A673 (cell line): ENCODE results near the gene SSC5D. TPM values are rescaled to one million over a fixed set of nuclear protein-coding genes. Genes with fewer than 3 reads are reported as not detected.
A peak's percentile ranks its signal among the peaks of the same experiment; 100 is the strongest.

ENCODE experiments used
- BruUV-seq: library from RNA; stranded (reverse); fragments of 400-500 nt; replicated peaks from 2 replicates; lab custom pipeline; 2021; lab: Mats Ljungman, UMichigan
- CTCF ChIA-PET: fragments of 300-600 bp; sonication (Branson Sonifier 250); formaldehyde crosslinking; loops from one replicate; lab custom pipeline; 2022; ENCODE audit warnings: antibody characterized with exemption; lab: Charles Lee
- POLR2A ChIA-PET: fragments of 300-600 bp; sonication (Branson Sonifier 250); formaldehyde crosslinking; loops from one replicate; lab custom pipeline; 2022; ENCODE audit warnings: antibody characterized with exemption; ENCODE audit not compliant: low non-redundant PET; lab: Charles Lee
- DNase-seq: peaks from one replicate; pipeline ENCODE4 v3.0.0-alpha.2; 2015; ENCODE audit warnings: low spot score
- H3K27ac ChIP-seq: fragments of 200-600 bp; sonication (generic); 2 replicates; pipeline ENCODE4 v1.5.1; 2016; ENCODE audit warnings: mixed run types, low read depth, mild to moderate bottlenecking, mixed read lengths, antibody characterized with exemption, low read length; ENCODE audit not compliant: poor library complexity, severe bottlenecking
- H3K27me3 ChIP-seq: fragments of 200-600 bp; sonication (generic); replicated peaks from 2 replicates; pipeline ENCODE4 v1.6.1; 2017; ENCODE audit warnings: mixed run types, low read depth, mild to moderate bottlenecking, mixed read lengths, antibody characterized with exemption, low read length; ENCODE audit not compliant: insufficient read depth, poor library complexity
- H3K36me3 ChIP-seq: fragments of 200-600 bp; sonication (generic); 2 replicates; pipeline ENCODE4 v1.6.1; 2016; ENCODE audit warnings: mixed run types, mild to moderate bottlenecking, mixed read lengths, antibody characterized with exemption, low read length; ENCODE audit not compliant: insufficient read depth, poor library complexity, severe bottlenecking
- H3K4me1 ChIP-seq: fragments of 200-600 bp; sonication (generic); 2 replicates; pipeline ENCODE4 v1.6.1; 2017; ENCODE audit warnings: mixed run types, mild to moderate bottlenecking, mixed read lengths, antibody characterized with exemption, low read length; ENCODE audit not compliant: insufficient read depth, poor library complexity, severe bottlenecking
- H3K4me3 ChIP-seq: fragments of 200-600 bp; sonication (generic); 2 replicates; pipeline ENCODE4 v1.5.1; 2016; ENCODE audit warnings: low read depth, mixed run types, mild to moderate bottlenecking, mixed read lengths, low read length; ENCODE audit not compliant: poor library complexity, severe bottlenecking
- H3K9me3 ChIP-seq: fragments of 200-600 bp; sonication (generic); 2 replicates; pipeline ENCODE4 v1.6.1; 2016; ENCODE audit warnings: mixed run types, low read depth, mild to moderate bottlenecking, mixed read lengths, antibody characterized with exemption, low read length; ENCODE audit not compliant: poor library complexity, severe bottlenecking
- EZH2 ChIP-seq: fragments of 200-600 bp; sonication (generic); IDR thresholded peaks from 2 replicates; pipeline ENCODE4 v1.6.1; 2017; ENCODE audit warnings: borderline replicate concordance, low read depth, mild to moderate bottlenecking, mixed read lengths, antibody characterized with exemption, low read length; ENCODE audit not compliant: poor library complexity, severe bottlenecking
- intact Hi-C: fragments of 100-400 bp; cut with micrococcal nuclease; formaldehyde crosslinking; loops from one replicate; pipeline ENCODE4 v1.10.0; 2022; ENCODE audit not compliant: unreplicated experiment
- total RNA-seq: library from RNA; stranded (reverse); gene quantifications from 2 replicates; pipeline ENCODE4 v1.2.3, GENCODE V29; 2021
- TF ChIP-seq, protein P1 (sequence below): fragments of 300-800, 200-600 bp; sonication (generic); conservative IDR thresholded peaks from 2 replicates; pipeline ENCODE4 v1.5.1; 2017; ENCODE audit warnings: low read depth, mild to moderate bottlenecking, antibody characterized with exemption, low read length, moderate library complexity, mixed read lengths

Gene SSC5D
- total RNA-seq, 1 experiment from 2014 or later: 1.4 TPM

DNA sequence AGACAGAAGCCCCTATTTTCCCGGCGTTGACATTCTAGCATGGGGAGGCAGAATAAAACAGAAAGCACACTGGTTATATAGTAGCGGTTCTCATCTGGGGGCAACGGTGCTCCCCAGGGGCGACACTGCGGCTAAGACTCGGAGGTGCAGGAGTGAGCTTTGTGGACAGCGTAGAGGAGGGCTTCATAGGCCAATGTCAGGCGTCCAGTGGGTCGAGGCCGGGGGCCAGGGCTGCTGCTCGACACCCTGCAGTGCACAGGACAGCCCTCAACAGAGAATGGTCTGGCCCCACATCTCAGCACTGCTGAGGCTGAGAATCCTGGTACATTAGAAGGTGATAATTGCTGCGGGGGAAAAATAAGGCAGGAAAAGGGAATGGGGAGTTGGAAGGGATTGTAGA is 10.3 kb upstream of the SSC5D start:
- no peak for DNase-seq
- ChIA-PET CTCF (interaction anchor here (1.6 kb wide), 1 partner anchor 155 kb away, joined by 4 read pairs; no protein-coding TSS in a partner anchor), POLR2A (no interaction called here)
- no TSS peak for BruUV-seq
- TF ChIP-seq, protein P1, sequence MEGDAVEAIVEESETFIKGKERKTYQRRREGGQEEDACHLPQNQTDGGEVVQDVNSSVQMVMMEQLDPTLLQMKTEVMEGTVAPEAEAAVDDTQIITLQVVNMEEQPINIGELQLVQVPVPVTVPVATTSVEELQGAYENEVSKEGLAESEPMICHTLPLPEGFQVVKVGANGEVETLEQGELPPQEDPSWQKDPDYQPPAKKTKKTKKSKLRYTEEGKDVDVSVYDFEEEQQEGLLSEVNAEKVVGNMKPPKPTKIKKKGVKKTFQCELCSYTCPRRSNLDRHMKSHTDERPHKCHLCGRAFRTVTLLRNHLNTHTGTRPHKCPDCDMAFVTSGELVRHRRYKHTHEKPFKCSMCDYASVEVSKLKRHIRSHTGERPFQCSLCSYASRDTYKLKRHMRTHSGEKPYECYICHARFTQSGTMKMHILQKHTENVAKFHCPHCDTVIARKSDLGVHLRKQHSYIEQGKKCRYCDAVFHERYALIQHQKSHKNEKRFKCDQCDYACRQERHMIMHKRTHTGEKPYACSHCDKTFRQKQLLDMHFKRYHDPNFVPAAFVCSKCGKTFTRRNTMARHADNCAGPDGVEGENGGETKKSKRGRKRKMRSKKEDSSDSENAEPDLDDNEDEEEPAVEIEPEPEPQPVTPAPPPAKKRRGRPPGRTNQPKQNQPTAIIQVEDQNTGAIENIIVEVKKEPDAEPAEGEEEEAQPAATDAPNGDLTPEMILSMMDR: no peak
- TF ChIP-seq EZH2: no peak
- intact Hi-C loops: no loop called here
- no peaks in the 10 kb centered on the region for H3K36me3 ChIP-seq
- peak overlapping the region; percentile 56 for H3K4me3 ChIP-seq
- no peaks in the 10 kb centered on the region for H3K27me3 ChIP-seq
- peaks cover 14% of the 10 kb centered on the region for H3K4me1 ChIP-seq
- no peaks in the 10 kb centered on the region for H3K9me3 ChIP-seq
- H3K27ac ChIP-seq: peak overlapping the region; percentile 62

DNA sequence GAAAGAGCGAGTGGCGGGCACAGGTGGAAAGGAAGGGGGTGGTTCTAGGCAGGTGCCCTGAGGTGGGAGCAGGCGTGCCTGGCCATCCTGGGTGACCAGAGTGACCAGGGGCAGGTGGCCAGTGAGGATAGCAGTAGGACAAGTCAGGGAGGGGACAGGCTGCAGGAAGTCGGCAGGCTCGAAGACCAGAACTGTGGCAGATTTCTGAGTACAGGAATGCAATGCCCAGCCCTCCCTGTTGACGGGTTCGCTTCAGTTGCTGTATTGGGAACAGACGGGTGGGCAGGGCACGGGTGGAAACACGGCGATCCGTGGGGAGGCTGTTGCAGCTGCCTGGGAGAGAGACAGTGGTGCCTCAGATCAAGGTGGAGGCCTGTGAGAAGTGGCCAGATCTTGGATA is 9.9 kb upstream of the SSC5D start:
- no TSS peak for BruUV-seq
- no peaks in the 10 kb centered on the region for H3K36me3 ChIP-seq
- intact Hi-C loops: no loop called here
- H3K9me3 ChIP-seq: no peaks in the 10 kb centered on the region
- H3K4me1 ChIP-seq: peaks cover 14% of the 10 kb centered on the region
- ChIA-PET CTCF (no interaction called here), POLR2A (no interaction called here)
- H3K4me3 ChIP-seq: no peak overlapping the region
- no peak overlapping the region for H3K27ac ChIP-seq
- no peaks in the 10 kb centered on the region for H3K27me3 ChIP-seq
- no peak for DNase-seq
- TF ChIP-seq, protein P1: no peak
- no peak for TF ChIP-seq EZH2

DNA sequence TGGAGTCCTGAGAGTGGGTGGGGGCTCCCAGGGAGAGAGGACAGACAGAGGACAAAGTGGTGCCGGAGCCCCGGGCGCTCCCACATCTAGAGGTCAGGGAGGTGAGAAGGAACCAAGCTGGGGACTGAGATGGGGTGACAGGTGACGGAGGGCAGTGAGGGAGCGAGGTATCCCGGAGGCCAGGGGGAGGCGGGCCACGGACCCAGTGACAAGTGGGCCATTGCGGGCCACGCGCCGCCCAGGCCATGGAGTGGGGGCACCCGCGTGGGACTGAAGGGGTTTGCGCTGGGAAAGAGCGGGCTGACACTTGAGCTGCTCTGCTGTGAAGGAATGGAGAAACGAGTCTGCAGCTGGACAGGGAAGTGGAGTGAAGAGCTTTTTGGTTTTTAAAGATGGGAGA is 9.2 kb upstream of the SSC5D start:
- Histone ChIP-seq H3K9me3 (no peaks in the 10 kb centered on the region), H3K4me3 (no peak overlapping the region), H3K27me3 (no peaks in the 10 kb centered on the region), H3K27ac (no peak overlapping the region), H3K36me3 (no peaks in the 10 kb centered on the region), H3K4me1 (peaks cover 14% of the 10 kb centered on the region)
- no TSS peak for BruUV-seq
- intact Hi-C loops: no loop called here
- no peak for TF ChIP-seq EZH2
- TF ChIP-seq, protein P1: no peak
- ChIA-PET CTCF (no interaction called here), POLR2A (no interaction called here)
- DNase-seq: no peak
